A673 (cell line): ENCODE measurements around the gene AOC2. TPM values are rescaled to one million over a fixed set of nuclear protein-coding genes. Genes with fewer than 3 reads are reported as not detected.

ENCODE experiments used
- BruUV-seq: library from RNA; stranded (reverse); fragments of 400-500 nt; replicated peaks from 2 replicates; lab custom pipeline; 2021; lab: Mats Ljungman, UMichigan
- CTCF ChIA-PET: fragments of 300-600 bp; sonication (Branson Sonifier 250); formaldehyde crosslinking; loops from one replicate; lab custom pipeline; 2022; ENCODE audit warnings: antibody characterized with exemption; lab: Charles Lee
- POLR2A ChIA-PET: fragments of 300-600 bp; sonication (Branson Sonifier 250); formaldehyde crosslinking; loops from one replicate; lab custom pipeline; 2022; ENCODE audit warnings: antibody characterized with exemption; ENCODE audit not compliant: low non-redundant PET; lab: Charles Lee
- DNase-seq: peaks from one replicate; pipeline ENCODE4 v3.0.0-alpha.2; 2015; ENCODE audit warnings: low spot score
- H3K27ac ChIP-seq: fragments of 200-600 bp; sonication (generic); 2 replicates; pipeline ENCODE4 v1.5.1; 2016; ENCODE audit warnings: mixed run types, low read depth, mild to moderate bottlenecking, mixed read lengths, antibody characterized with exemption, low read length; ENCODE audit not compliant: poor library complexity, severe bottlenecking
- H3K27me3 ChIP-seq: fragments of 200-600 bp; sonication (generic); replicated peaks from 2 replicates; pipeline ENCODE4 v1.6.1; 2017; ENCODE audit warnings: mixed run types, low read depth, mild to moderate bottlenecking, mixed read lengths, antibody characterized with exemption, low read length; ENCODE audit not compliant: insufficient read depth, poor library complexity
- H3K36me3 ChIP-seq: fragments of 200-600 bp; sonication (generic); 2 replicates; pipeline ENCODE4 v1.6.1; 2016; ENCODE audit warnings: mixed run types, mild to moderate bottlenecking, mixed read lengths, antibody characterized with exemption, low read length; ENCODE audit not compliant: insufficient read depth, poor library complexity, severe bottlenecking
- H3K4me1 ChIP-seq: fragments of 200-600 bp; sonication (generic); 2 replicates; pipeline ENCODE4 v1.6.1; 2017; ENCODE audit warnings: mixed run types, mild to moderate bottlenecking, mixed read lengths, antibody characterized with exemption, low read length; ENCODE audit not compliant: insufficient read depth, poor library complexity, severe bottlenecking
- H3K4me3 ChIP-seq: fragments of 200-600 bp; sonication (generic); 2 replicates; pipeline ENCODE4 v1.5.1; 2016; ENCODE audit warnings: low read depth, mixed run types, mild to moderate bottlenecking, mixed read lengths, low read length; ENCODE audit not compliant: poor library complexity, severe bottlenecking
- H3K9me3 ChIP-seq: fragments of 200-600 bp; sonication (generic); 2 replicates; pipeline ENCODE4 v1.6.1; 2016; ENCODE audit warnings: mixed run types, low read depth, mild to moderate bottlenecking, mixed read lengths, antibody characterized with exemption, low read length; ENCODE audit not compliant: poor library complexity, severe bottlenecking
- EZH2 ChIP-seq: fragments of 200-600 bp; sonication (generic); IDR thresholded peaks from 2 replicates; pipeline ENCODE4 v1.6.1; 2017; ENCODE audit warnings: borderline replicate concordance, low read depth, mild to moderate bottlenecking, mixed read lengths, antibody characterized with exemption, low read length; ENCODE audit not compliant: poor library complexity, severe bottlenecking
- intact Hi-C: fragments of 100-400 bp; cut with micrococcal nuclease; formaldehyde crosslinking; loops from one replicate; pipeline ENCODE4 v1.10.0; 2022; ENCODE audit not compliant: unreplicated experiment
- total RNA-seq: library from RNA; stranded (reverse); gene quantifications from 2 replicates; pipeline ENCODE4 v1.2.3, GENCODE V29; 2021
- TF ChIP-seq, protein P1 (sequence below): fragments of 300-800, 200-600 bp; sonication (generic); conservative IDR thresholded peaks from 2 replicates; pipeline ENCODE4 v1.5.1; 2017; ENCODE audit warnings: low read depth, mild to moderate bottlenecking, antibody characterized with exemption, low read length, moderate library complexity, mixed read lengths

The AOC2 gene
- total RNA-seq, 1 experiment from 2014 or later: 1.2 TPM

DNA sequence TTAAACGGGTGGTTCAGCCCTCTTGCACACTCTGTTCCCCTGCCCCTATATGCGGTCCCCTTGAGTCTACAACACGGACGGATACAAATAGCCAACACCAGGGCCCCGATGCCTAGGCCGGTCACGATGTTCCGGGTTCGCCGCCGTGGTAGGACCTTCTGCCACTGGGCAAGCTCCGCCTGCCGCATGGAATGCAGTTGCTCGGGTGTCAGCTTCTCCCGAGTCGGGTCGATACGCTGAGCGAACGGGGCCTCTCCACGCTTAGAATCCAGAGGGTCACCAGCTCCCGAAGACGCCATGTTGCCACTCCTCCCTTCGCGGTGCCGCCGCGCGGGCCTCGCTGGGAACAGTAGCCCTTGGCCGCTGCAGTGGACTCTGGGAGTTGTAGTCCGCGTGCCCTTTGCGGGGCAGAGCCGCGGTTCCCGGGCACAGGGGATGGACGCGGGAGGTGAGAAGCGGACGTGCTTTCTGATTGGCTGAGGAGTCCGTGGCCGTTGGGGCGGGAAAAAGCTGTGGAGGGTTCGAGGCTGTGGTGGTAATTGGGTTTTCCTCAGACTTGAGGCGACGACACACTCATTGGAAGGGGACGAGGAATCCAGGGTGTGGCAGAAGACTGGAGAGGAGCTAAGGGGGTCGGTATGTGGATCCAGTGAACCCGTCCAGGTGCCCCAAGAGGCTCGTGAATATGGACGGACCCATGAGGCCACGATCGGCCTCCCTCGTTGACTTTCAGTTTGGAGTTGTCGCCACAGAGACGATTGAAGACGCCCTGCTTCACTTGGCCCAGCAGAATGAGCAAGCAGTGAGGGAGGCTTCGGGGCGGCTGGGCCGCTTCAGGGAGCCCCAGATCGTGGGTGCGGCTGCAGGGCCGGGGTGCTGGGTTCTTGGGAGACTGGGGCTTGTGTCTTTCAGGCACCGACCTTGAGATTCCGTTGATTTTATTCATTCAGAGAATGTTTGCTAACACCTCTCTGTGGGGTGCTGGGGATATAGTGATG, 45.7 kb upstream of the AOC2 start, which contains the start of the genes CNTD1 and COA3:
Gene CNTD1, plus strand, starts transcription at position 479 of the 998 bp plus-strand sequence. Its CDS starts 207 bp downstream, at position 686.
Gene COA3, minus strand, starts transcription at position 322 of the 998 bp plus-strand sequence. Its CDS starts 23 bp downstream, at position 299.
- intact Hi-C loops: no loop called here
- Histone ChIP-seq H3K4me3 (peak within 1 kb of the TSS; percentile 64), H3K27ac (peak within 1 kb of the TSS; percentile 59), H3K27me3 (no peaks in the 10 kb centered on the region), H3K36me3 (no peaks in the 10 kb centered on the region), H3K4me1 (no peaks in the 10 kb centered on the region), H3K9me3 (no peaks in the 10 kb centered on the region)
- DNase-seq: peak; percentile 88
- POLR2A ChIA-PET: no interaction called here
- TF ChIP-seq EZH2: no peak
- TF ChIP-seq, protein P1, sequence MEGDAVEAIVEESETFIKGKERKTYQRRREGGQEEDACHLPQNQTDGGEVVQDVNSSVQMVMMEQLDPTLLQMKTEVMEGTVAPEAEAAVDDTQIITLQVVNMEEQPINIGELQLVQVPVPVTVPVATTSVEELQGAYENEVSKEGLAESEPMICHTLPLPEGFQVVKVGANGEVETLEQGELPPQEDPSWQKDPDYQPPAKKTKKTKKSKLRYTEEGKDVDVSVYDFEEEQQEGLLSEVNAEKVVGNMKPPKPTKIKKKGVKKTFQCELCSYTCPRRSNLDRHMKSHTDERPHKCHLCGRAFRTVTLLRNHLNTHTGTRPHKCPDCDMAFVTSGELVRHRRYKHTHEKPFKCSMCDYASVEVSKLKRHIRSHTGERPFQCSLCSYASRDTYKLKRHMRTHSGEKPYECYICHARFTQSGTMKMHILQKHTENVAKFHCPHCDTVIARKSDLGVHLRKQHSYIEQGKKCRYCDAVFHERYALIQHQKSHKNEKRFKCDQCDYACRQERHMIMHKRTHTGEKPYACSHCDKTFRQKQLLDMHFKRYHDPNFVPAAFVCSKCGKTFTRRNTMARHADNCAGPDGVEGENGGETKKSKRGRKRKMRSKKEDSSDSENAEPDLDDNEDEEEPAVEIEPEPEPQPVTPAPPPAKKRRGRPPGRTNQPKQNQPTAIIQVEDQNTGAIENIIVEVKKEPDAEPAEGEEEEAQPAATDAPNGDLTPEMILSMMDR: no peak
- CTCF ChIA-PET: interaction anchor here (0.5 to 0.6 kb wide), 2 partner anchors 78 to 1364 kb away, joined by 3 to 4 read pairs; no protein-coding TSS in a partner anchor
- no TSS peak for BruUV-seq

GRCh38 chr17:42803074-42803883, 41.1 kb upstream of the AOC2 start:
- no TSS peak for BruUV-seq
- Histone ChIP-seq H3K27me3 (no peaks in the 10 kb centered on the region), H3K36me3 (no peaks in the 10 kb centered on the region), H3K9me3 (no peaks in the 10 kb centered on the region), H3K4me3 (no peak overlapping the region), H3K27ac (no peak overlapping the region), H3K4me1 (no peaks in the 10 kb centered on the region)
- ChIA-PET POLR2A (no interaction called here), CTCF (no interaction called here)
- intact Hi-C loops: no loop called here
- TF ChIP-seq, protein P1: no peak
- TF ChIP-seq EZH2: no peak
- no peak for DNase-seq

DNA sequence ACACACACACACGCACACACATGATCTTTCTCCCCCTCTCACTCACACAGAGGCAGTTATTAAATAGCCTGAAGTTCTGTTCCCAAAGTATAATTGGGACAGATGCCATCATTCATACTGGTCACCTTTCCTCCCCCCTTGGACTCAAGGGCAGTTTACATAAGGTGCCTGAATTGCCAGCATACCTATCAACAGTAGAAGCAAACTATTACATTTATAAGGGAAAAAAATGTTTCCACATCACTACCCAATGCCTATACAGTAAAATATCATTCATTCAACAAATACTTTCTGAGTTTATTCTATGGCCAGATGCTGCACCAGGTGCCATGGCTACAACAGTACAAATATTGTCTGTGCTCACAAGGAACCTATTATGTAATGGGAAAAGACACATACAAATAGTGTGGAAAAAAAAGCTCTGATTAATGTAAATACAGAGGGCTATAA, 39.4 kb upstream of the AOC2 start:
- Histone ChIP-seq H3K4me3 (no peak overlapping the region), H3K27me3 (no peaks in the 10 kb centered on the region), H3K27ac (no peak overlapping the region), H3K4me1 (no peaks in the 10 kb centered on the region), H3K9me3 (no peaks in the 10 kb centered on the region), H3K36me3 (no peaks in the 10 kb centered on the region)
- intact Hi-C loops: no loop called here
- ChIA-PET CTCF (no interaction called here), POLR2A (no interaction called here)
- no TSS peak for BruUV-seq
- no peak for DNase-seq
- TF ChIP-seq, protein P1: no peak
- no peak for TF ChIP-seq EZH2
